HL-60 (cell line): ENCODE measurements around the gene EYA4.

Source experiments
- DNase-seq, 2 experiments: peaks; one replicate each; pipeline ENCODE4 v3.0.0-alpha.2; 2010 to 2020; ENCODE audit warnings: low read depth in 1 of 2, low spot score in 1 of 2
- H3K27ac ChIP-seq: fragments of 250-450 bp; sonication (Bioruptor Pico); replicated peaks from 2 replicates; pipeline ENCODE4 v1.5.1; 2020; ENCODE audit warnings: mild to moderate bottlenecking, moderate library complexity
- H3K27me3 ChIP-seq: fragments of 250-450 bp; sonication (Bioruptor Pico); 2 replicates; pipeline ENCODE4 v1.5.1; 2021; ENCODE audit warnings: mild to moderate bottlenecking, moderate library complexity; ENCODE audit not compliant: insufficient read depth, poor library complexity, severe bottlenecking
- H3K4me3 ChIP-seq: replicated peaks from 2 replicates; pipeline ENCODE4 v1.5.1; 2011; ENCODE audit warnings: mild to moderate bottlenecking, control low read depth, low read length; ENCODE audit not compliant: insufficient read depth
- GABPA ChIP-seq: IDR thresholded peaks from 2 replicates; pipeline ENCODE4 v1.6.1; 2012; ENCODE audit warnings: low read depth
- POLR2AphosphoS5 ChIP-seq: IDR thresholded peaks from 2 replicates; pipeline ENCODE4 v1.6.1; 2012; ENCODE audit warnings: low read depth
- SPI1 ChIP-seq: IDR thresholded peaks from 2 replicates; pipeline ENCODE4 v1.6.1; 2012; ENCODE audit warnings: low read depth, mild to moderate bottlenecking, borderline replicate concordance
- TF ChIP-seq, protein P1 (sequence below): IDR thresholded peaks from one replicate; pipeline ENCODE4 v1.5.1; 2011; ENCODE audit warnings: low read length, control low read depth, inconsistent platforms; ENCODE audit not compliant: insufficient read depth
- TF ChIP-seq, protein P2 (sequence below): IDR thresholded peaks from 2 replicates; pipeline ENCODE4 v1.6.1; 2012; ENCODE audit warnings: low read depth; ENCODE audit not compliant: insufficient replicate concordance

EYA4 gene

DNA sequence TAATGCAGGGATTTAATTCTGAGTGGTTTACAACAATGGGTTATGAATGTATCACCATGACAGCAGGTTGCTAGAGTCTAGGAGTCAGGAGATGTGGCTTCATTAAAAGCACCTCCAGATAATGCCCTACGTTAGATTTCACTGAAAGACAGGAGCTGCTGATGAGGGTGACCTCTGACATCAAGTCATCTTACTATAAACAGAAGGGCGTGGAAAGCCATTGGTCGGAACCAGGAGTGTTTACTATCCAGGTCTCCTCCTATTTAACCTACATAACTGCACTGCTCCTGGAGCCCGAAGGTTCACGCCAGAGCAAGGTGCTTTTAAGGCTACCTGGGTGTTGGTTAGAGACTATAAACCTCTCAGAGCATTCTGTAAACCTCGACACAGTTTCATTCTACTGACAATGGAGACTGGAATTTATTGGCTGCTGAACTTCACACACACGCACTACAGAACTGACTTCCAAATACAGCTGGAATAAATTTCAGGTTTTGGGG lies 128.7 kb downstream of the EYA4 start:
- TF ChIP-seq, protein P1, sequence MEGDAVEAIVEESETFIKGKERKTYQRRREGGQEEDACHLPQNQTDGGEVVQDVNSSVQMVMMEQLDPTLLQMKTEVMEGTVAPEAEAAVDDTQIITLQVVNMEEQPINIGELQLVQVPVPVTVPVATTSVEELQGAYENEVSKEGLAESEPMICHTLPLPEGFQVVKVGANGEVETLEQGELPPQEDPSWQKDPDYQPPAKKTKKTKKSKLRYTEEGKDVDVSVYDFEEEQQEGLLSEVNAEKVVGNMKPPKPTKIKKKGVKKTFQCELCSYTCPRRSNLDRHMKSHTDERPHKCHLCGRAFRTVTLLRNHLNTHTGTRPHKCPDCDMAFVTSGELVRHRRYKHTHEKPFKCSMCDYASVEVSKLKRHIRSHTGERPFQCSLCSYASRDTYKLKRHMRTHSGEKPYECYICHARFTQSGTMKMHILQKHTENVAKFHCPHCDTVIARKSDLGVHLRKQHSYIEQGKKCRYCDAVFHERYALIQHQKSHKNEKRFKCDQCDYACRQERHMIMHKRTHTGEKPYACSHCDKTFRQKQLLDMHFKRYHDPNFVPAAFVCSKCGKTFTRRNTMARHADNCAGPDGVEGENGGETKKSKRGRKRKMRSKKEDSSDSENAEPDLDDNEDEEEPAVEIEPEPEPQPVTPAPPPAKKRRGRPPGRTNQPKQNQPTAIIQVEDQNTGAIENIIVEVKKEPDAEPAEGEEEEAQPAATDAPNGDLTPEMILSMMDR, result no peak
- TF ChIP-seq SPI1 (no peak), GABPA (no peak), POLR2AphosphoS5 (no peak)
- TF ChIP-seq, protein P2, sequence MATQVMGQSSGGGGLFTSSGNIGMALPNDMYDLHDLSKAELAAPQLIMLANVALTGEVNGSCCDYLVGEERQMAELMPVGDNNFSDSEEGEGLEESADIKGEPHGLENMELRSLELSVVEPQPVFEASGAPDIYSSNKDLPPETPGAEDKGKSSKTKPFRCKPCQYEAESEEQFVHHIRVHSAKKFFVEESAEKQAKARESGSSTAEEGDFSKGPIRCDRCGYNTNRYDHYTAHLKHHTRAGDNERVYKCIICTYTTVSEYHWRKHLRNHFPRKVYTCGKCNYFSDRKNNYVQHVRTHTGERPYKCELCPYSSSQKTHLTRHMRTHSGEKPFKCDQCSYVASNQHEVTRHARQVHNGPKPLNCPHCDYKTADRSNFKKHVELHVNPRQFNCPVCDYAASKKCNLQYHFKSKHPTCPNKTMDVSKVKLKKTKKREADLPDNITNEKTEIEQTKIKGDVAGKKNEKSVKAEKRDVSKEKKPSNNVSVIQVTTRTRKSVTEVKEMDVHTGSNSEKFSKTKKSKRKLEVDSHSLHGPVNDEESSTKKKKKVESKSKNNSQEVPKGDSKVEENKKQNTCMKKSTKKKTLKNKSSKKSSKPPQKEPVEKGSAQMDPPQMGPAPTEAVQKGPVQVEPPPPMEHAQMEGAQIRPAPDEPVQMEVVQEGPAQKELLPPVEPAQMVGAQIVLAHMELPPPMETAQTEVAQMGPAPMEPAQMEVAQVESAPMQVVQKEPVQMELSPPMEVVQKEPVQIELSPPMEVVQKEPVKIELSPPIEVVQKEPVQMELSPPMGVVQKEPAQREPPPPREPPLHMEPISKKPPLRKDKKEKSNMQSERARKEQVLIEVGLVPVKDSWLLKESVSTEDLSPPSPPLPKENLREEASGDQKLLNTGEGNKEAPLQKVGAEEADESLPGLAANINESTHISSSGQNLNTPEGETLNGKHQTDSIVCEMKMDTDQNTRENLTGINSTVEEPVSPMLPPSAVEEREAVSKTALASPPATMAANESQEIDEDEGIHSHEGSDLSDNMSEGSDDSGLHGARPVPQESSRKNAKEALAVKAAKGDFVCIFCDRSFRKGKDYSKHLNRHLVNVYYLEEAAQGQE, result no peak
- Histone ChIP-seq H3K27me3 (no peaks in the 10 kb centered on the region), H3K4me3 (no peak overlapping the region), H3K27ac (no peak overlapping the region)
- DNase-seq, result no peak

DNA sequence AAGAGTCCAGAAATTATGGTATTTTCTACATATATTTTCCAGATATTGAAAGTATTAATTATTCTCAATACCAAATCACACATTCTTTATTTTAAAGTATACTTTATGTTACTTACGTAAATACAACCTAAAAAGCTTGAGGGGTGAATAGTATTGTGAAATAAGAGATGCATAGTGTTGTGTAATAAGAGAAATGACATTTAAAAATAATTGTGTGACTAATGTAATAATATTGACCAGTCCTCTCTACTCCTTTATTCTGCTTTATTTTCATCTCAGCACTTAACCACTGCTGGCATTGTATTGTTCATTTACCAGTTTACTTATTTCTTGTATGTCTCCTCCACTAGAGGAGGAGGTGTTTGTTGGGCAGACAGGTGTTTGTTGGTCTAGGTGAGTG lies 135.6 kb downstream of the EYA4 start:
- TF ChIP-seq POLR2AphosphoS5, result no peak
- TF ChIP-seq GABPA, result no peak
- TF ChIP-seq, protein P2, result no peak
- TF ChIP-seq, protein P1, result no peak
- TF ChIP-seq SPI1, result no peak
- H3K27ac ChIP-seq, result no peak overlapping the region
- no peaks in the 10 kb centered on the region for H3K27me3 ChIP-seq
- no peak for DNase-seq
- no peak overlapping the region for H3K4me3 ChIP-seq

DNA sequence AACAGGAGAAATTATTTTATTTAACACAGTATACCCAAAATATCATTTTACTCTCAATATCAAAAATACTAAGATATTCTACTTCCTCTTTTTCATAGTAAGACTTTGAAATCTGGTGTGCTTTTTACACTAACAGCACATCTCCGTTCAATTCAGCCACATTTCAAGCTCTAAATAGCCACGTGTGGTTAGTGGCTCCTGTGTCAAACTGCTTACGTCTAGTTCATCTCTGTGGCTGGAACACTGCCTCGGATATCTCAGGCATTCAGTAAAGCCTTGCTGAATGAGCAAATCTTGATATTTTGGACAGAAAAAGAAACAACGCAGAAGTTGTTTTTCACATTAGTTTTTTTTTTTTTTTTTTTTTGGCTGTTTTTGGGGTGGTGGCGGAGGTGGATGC lies 136.1 kb downstream of the EYA4 start:
- Histone ChIP-seq H3K4me3 (no peak overlapping the region), H3K27me3 (no peaks in the 10 kb centered on the region), H3K27ac (no peak overlapping the region)
- no peak for DNase-seq
- TF ChIP-seq GABPA, result no peak
- TF ChIP-seq, protein P2, result no peak
- no peak for TF ChIP-seq SPI1
- no peak for TF ChIP-seq POLR2AphosphoS5
- TF ChIP-seq, protein P1, result no peak
